ENCODE measurements around the gene FBXW7. TPM values are rescaled to one million over a fixed set of nuclear protein-coding genes. Genes with fewer than 3 reads are reported as not detected.

The FBXW7 gene
- total RNA-seq, 1 donor from 2014 or later = 61.1 TPM

DNA sequence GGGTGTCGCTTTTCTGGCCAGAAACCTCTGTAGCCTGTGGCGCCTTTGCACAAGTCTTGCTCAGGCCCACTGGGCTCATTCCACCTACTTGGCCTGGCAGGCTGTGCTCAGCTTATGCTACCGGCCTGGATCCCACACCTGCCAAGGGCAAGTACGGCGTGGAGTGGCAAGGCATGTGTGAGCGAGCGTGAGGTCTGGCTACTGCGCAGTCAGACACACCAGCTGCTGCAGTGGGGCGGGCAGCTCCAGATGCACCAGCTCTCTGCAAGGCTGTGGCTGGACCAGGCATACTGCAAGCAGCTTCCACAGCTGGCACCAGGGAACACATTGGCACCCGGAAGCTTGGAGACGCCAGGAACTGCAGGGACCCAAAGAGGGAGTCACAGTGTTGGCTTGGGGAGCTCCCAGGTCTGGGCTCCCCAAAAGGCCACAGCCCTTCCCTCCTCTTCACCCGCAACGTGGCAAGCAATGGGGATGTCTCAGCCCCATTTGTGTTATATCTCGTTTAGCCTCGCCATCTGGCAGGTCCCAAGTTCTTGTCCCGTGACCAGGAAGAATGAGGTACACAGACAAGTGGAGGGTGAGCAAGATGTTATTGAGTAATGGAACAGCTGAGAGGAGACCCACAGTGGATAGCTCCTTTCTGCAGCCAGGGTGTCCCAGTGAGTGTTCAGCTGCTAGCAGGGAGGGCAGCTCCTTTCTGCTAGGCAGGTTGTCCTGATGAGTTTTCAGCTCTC, 3.8 kb upstream of the FBXW7 start:
- Histone ChIP-seq H3K36me3 (no peaks in the 10 kb centered on the region), H3K27me3 (no peaks in the 10 kb centered on the region), H3K9me3 (no peaks in the 10 kb centered on the region), H3K4me1 (peaks cover 14% of the 10 kb centered on the region), H3K4me3 (no peak overlapping the region), H3K27ac (no peak overlapping the region)
- intact Hi-C loops (cut with DNase I) = no loop called here
- no peak for DNase-seq (ENCODE audit: extremely low spot score in 2 of 2)
- TF ChIP-seq POLR2A (IDR thresholded peaks at IDR 0.05) (no peak), POLR2AphosphoS5 (IDR thresholded peaks at IDR 0.05; ENCODE audit: insufficient read depth in 1 of 2, low read depth in 1 of 2) (no peak)
- TF ChIP-seq, protein P1, sequence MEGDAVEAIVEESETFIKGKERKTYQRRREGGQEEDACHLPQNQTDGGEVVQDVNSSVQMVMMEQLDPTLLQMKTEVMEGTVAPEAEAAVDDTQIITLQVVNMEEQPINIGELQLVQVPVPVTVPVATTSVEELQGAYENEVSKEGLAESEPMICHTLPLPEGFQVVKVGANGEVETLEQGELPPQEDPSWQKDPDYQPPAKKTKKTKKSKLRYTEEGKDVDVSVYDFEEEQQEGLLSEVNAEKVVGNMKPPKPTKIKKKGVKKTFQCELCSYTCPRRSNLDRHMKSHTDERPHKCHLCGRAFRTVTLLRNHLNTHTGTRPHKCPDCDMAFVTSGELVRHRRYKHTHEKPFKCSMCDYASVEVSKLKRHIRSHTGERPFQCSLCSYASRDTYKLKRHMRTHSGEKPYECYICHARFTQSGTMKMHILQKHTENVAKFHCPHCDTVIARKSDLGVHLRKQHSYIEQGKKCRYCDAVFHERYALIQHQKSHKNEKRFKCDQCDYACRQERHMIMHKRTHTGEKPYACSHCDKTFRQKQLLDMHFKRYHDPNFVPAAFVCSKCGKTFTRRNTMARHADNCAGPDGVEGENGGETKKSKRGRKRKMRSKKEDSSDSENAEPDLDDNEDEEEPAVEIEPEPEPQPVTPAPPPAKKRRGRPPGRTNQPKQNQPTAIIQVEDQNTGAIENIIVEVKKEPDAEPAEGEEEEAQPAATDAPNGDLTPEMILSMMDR (IDR thresholded peaks at IDR 0.05) = no peak

DNA sequence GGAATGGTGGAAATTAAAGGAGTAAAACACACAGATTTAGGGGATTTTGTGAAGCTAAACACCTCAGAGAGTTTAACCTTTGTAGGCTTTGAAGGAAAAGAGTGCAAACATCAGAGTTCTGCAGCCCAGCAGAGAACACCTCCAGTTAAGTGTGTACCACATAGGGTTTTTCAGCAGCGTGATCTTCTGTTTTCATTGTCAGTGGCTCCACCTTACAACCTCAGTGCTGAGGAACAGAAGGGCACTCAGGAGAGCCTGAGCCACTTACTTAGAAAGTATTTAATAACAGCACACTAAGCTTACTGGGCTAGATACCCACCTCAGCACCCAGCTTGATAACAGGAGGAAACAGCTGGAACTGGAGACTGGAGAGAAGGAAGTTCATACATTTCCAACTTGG, 2.0 kb upstream of the FBXW7 start:
- intact Hi-C loops (cut with DNase I) = no loop called here

DNA sequence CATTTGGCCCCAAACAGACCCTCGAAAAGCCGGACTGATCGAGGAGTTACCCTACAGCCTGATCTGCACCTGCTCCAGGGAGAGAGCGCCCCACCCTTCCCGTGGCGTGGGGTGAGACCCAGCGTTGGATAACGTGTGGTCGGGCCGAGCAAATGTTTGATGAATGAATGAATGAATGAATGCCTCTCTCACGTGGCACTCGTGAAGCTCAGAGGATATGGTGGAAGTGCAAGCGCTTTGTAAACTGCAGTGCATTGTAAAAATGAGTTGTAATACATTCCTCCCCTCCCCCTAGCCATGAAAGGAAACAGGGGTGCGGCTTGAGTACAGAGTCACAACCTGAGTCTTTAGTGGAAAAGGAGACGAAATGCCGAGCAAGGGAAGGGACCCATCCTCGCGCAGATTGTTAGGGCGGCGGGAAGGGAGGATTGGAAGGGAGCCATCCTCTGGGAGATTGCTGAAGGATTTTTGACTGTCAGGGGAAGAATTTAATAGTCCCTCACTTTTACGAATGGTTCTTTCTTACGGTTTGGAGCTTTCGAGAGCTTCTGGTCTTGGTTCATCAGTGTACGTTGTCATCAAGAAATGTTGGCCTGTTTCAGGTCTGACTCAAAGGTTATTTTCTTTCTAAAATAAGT, 772 bp upstream of the FBXW7 start:
- Histone ChIP-seq H3K4me3 (peak overlapping the region; percentile 99 to 100), H3K27me3 (no peaks in the 10 kb centered on the region), H3K27ac (peak overlapping the region; percentile 95), H3K9me3 (no peaks in the 10 kb centered on the region), H3K4me1 (peaks cover 42% of the 10 kb centered on the region), H3K36me3 (no peaks in the 10 kb centered on the region)
- no peak for TF ChIP-seq POLR2A (IDR thresholded peaks at IDR 0.05)
- TF ChIP-seq, protein P1 (IDR thresholded peaks at IDR 0.05) = no peak
- no peak for TF ChIP-seq POLR2AphosphoS5 (IDR thresholded peaks at IDR 0.05; ENCODE audit: insufficient read depth in 1 of 2, low read depth in 1 of 2)
- DNase-seq (ENCODE audit: extremely low spot score in 2 of 2) = no peak
- intact Hi-C loops (cut with DNase I) = no loop called here

More for the DNA sequence above, 2.0 kb upstream of the FBXW7 start:
- no peaks in the 10 kb centered on the region for H3K27me3 ChIP-seq
- no peak for TF ChIP-seq POLR2AphosphoS5 (IDR thresholded peaks at IDR 0.05; ENCODE audit: insufficient read depth in 1 of 2, low read depth in 1 of 2)
- no peak for TF ChIP-seq POLR2A (IDR thresholded peaks at IDR 0.05)
- TF ChIP-seq, protein P1 (IDR thresholded peaks at IDR 0.05) = no peak
- no peak for DNase-seq (ENCODE audit: extremely low spot score in 2 of 2)
- H3K36me3 ChIP-seq = no peaks in the 10 kb centered on the region
- no peaks in the 10 kb centered on the region for H3K9me3 ChIP-seq
- peaks cover 33% of the 10 kb centered on the region for H3K4me1 ChIP-seq
- no peak overlapping the region for H3K4me3 ChIP-seq
- peak overlapping the region; percentile 95 for H3K27ac ChIP-seq

DNA sequence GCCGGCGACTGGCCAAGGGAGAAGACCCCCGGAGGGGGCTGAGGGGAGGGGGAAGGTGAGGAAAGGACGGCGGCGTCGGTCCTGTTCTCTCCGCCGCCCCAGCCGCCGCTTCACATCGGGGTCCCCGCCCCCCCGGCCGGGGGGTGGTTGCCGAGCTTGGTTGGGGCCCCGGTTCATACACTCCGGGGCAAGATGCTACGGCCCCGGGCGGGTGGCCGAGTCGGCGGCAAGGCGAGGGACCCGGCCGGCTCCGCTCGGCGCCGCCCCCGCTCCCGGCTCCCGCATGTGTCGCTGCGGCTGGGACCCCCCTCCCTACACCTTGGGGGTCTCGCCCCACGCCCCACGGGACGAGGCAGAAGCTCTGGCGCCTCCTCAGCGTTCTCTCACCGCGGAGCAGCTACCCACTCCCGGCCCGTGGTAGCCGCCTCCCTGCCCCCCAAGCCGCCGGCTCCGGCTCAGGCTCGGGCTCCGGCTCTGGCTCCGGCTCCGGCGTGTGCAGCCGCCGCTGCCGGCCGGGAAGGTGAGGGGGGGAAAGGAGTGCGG, 461 bp downstream of the FBXW7 start:
- Histone ChIP-seq H3K27ac (peak overlapping the region; percentile 95), H3K9me3 (no peaks in the 10 kb centered on the region), H3K36me3 (no peaks in the 10 kb centered on the region), H3K27me3 (no peaks in the 10 kb centered on the region), H3K4me1 (peaks cover 47% of the 10 kb centered on the region), H3K4me3 (peak overlapping the region; percentile 99 to 100)
- TF ChIP-seq, protein P1 (IDR thresholded peaks at IDR 0.05) = no peak
- TF ChIP-seq POLR2A (IDR thresholded peaks at IDR 0.05) (no peak), POLR2AphosphoS5 (IDR thresholded peaks at IDR 0.05; ENCODE audit: insufficient read depth in 1 of 2, low read depth in 1 of 2) (no peak)
- intact Hi-C loops (cut with DNase I) = no loop called here
- no peak for DNase-seq (ENCODE audit: extremely low spot score in 2 of 2)
